Osteoblast (primary cell): ENCODE measurements around the gene KRT33A. TPM values are rescaled to one million over a fixed set of nuclear protein-coding genes. Genes with fewer than 3 reads are reported as not detected.
A peak's percentile ranks its signal among the peaks of the same experiment; 100 is the strongest.

Experiments
- DNase-seq: peaks from one replicate; pipeline ENCODE4 v3.0.0; 2011; ENCODE audit warnings: low spot score, mixed read lengths; ENCODE audit not compliant: insufficient read length; ENCODE audit errors: missing footprints
- H2AFZ ChIP-seq: 2 replicates; pipeline ENCODE4 v1.6.0; 2011; ENCODE audit warnings: mild to moderate bottlenecking, low read length
- H3K27ac ChIP-seq: 2 replicates; pipeline ENCODE4 v1.5.1; 2011; ENCODE audit warnings: mild to moderate bottlenecking, low read depth, low read length, moderate library complexity
- H3K27me3 ChIP-seq: 2 replicates; pipeline ENCODE4 v1.6.0; 2012; ENCODE audit warnings: mild to moderate bottlenecking, control low read depth, inconsistent platforms, low read length, moderate library complexity; ENCODE audit not compliant: insufficient read depth
- H3K36me3 ChIP-seq: 2 replicates; pipeline ENCODE4 v1.5.1; 2011; ENCODE audit warnings: mild to moderate bottlenecking, low read length, control low read depth, moderate library complexity; ENCODE audit not compliant: insufficient read depth
- H3K4me1 ChIP-seq: 2 replicates; pipeline ENCODE4 v1.5.1; 2011; ENCODE audit warnings: mild to moderate bottlenecking, low read length, control low read depth, moderate library complexity; ENCODE audit not compliant: insufficient read depth
- H3K4me2 ChIP-seq: 2 replicates; pipeline ENCODE4 v1.6.0; 2011; ENCODE audit warnings: mild to moderate bottlenecking, low read length; ENCODE audit not compliant: insufficient read depth
- H3K4me3 ChIP-seq: fragments of 200-600 bp; sonication (generic); 3 replicates; pipeline ENCODE4 v1.5.1; 2012; ENCODE audit warnings: mild to moderate bottlenecking, low read length, inconsistent platforms; ENCODE audit not compliant: insufficient read depth
- H3K79me2 ChIP-seq: 2 replicates; pipeline ENCODE4 v1.6.0; 2012; ENCODE audit warnings: mild to moderate bottlenecking, low read length, control low read depth, inconsistent platforms; ENCODE audit not compliant: insufficient read depth
- H3K9me3 ChIP-seq: 2 replicates; pipeline ENCODE4 v1.5.1; 2011; ENCODE audit warnings: low read depth, low read length, control low read depth
- H4K20me1 ChIP-seq: 2 replicates; pipeline ENCODE4 v1.6.0; 2012; ENCODE audit warnings: mild to moderate bottlenecking, low read length, control low read depth; ENCODE audit not compliant: insufficient read depth
- CTCF ChIP-seq: IDR thresholded peaks from 2 replicates; pipeline ENCODE4 v1.5.1; 2011; ENCODE audit warnings: mild to moderate bottlenecking, low read depth, low read length, moderate library complexity; ENCODE audit errors: extremely low read depth
- total RNA-seq: library from RNA; depleted of rRNA; stranded (reverse); fragments of >200 nt; gene quantifications from 2 replicates; pipeline ENCODE4 v1.2.3, GENCODE V29; 2012

The KRT33A gene
- total RNA-seq, 1 donor, result not detected

GRCh38 chr17:41339571-41340172, 11.0 kb downstream of the KRT33A start:
- Histone ChIP-seq H4K20me1 (no peaks in the 10 kb centered on the region), H3K27me3 (no peaks in the 10 kb centered on the region), H3K4me1 (no peaks in the 10 kb centered on the region), H3K79me2 (no peaks in the 10 kb centered on the region), H3K4me2 (no peak overlapping the region), H3K4me3 (no peak overlapping the region), H3K36me3 (no peaks in the 10 kb centered on the region), H2AFZ (peak overlapping the region; percentile 60), H3K27ac (no peak overlapping the region), H3K9me3 (peaks cover 1% of the 10 kb centered on the region)
- no peak for DNase-seq
- no peak for TF ChIP-seq CTCF

- peaks cover 1% of the 10 kb centered on the region for H3K9me3 ChIP-seq
- no peak for DNase-seq
- no peaks in the 10 kb centered on the region for H3K4me1 ChIP-seq
- no peaks in the 10 kb centered on the region for H3K36me3 ChIP-seq
- TF ChIP-seq CTCF, result no peak
- H3K79me2 ChIP-seq, result no peaks in the 10 kb centered on the region
- H3K27ac ChIP-seq, result no peak overlapping the region
- no peaks in the 10 kb centered on the region for H4K20me1 ChIP-seq
- no peak overlapping the region for H2AFZ ChIP-seq
- no peaks in the 10 kb centered on the region for H3K27me3 ChIP-seq
- no peak overlapping the region for H3K4me3 ChIP-seq
- H3K4me2 ChIP-seq, result no peak overlapping the region
Observed at GRCh38 chr17:41338961-41339485, 11.6 kb downstream of the KRT33A start.

GRCh38 chr17:41335747-41336146, 14.9 kb downstream of the KRT33A start:
- H3K4me3 ChIP-seq, result no peak overlapping the region
- no peaks in the 10 kb centered on the region for H3K27me3 ChIP-seq
- H2AFZ ChIP-seq, result no peak overlapping the region
- no peak for DNase-seq
- no peak for TF ChIP-seq CTCF
- H3K79me2 ChIP-seq, result no peaks in the 10 kb centered on the region
- H3K4me2 ChIP-seq, result no peak overlapping the region
- no peaks in the 10 kb centered on the region for H4K20me1 ChIP-seq
- no peak overlapping the region for H3K27ac ChIP-seq
- no peaks in the 10 kb centered on the region for H3K4me1 ChIP-seq
- no peaks in the 10 kb centered on the region for H3K36me3 ChIP-seq
- H3K9me3 ChIP-seq, result no peaks in the 10 kb centered on the region

- Histone ChIP-seq H3K4me3 (no peak overlapping the region), H3K27ac (no peak overlapping the region), H4K20me1 (no peaks in the 10 kb centered on the region), H3K4me2 (no peak overlapping the region), H3K36me3 (no peaks in the 10 kb centered on the region), H2AFZ (no peak overlapping the region), H3K4me1 (no peaks in the 10 kb centered on the region), H3K27me3 (no peaks in the 10 kb centered on the region), H3K9me3 (no peaks in the 10 kb centered on the region), H3K79me2 (no peaks in the 10 kb centered on the region)
- no peak for DNase-seq
- no peak for TF ChIP-seq CTCF
Observed at GRCh38 chr17:41334385-41335305, 16.0 kb downstream of the KRT33A start.
